ENCODE measurements around the gene FRMPD4. TPM values are rescaled to one million over a fixed set of nuclear protein-coding genes. Genes with fewer than 3 reads are reported as not detected.
A peak's percentile ranks its signal among the peaks of the same experiment; 100 is the strongest.

Gene FRMPD4
- polyA plus RNA-seq, 2 of the 4 experiments (the other 2 are of a cell fraction) = 0.08 to 0.28 TPM

- ChIA-PET CTCF (no interaction called here), POLR2A (no interaction called here)
- H3K9me3 ChIP-seq = no peaks in the 10 kb centered on the region
- peak overlapping the region in 1 of 2 experiments; percentile 35; a peak in 1 of 6 replicates for H3K27ac ChIP-seq
- H3K4me1 ChIP-seq = no peaks in the 10 kb centered on the region
- TF ChIP-seq RAD21 (conservative IDR thresholded peaks at IDR 0.05 in 1 of 2, IDR thresholded peaks at IDR 0.05 in 1 of 2) (peak; percentile 30 to 36; a peak in 4 of 5 replicates), CHD2 (IDR thresholded peaks at IDR 0.05; ENCODE audit: low read length, partially characterized antibody) (no peak)
- no peak overlapping the region for H3K4me2 ChIP-seq
- FAIRE-seq = peak; percentile 89
- H3K4me3 ChIP-seq = no peak overlapping the region
- peak in 1 of 2 experiments; percentile 61; a peak in 3 of 6 replicates for ATAC-seq
- DNase-seq (ENCODE audit: low read depth in 1 of 2, low spot score in 1 of 2) = peak in 1 of 2 experiments; percentile 53
- WGBS (ENCODE audit: missing lambda C conversion rate) = 32% methylated on average over 5 of the region's 5 CpGs
These were observed 309.3 kb downstream of the FRMPD4 start for GRCh38 chrX:12447448-12448064.

GRCh38 chrX:12452268-12452667, 314.0 kb downstream of the FRMPD4 start:
- Histone ChIP-seq H3K4me3 (no peak overlapping the region), H3K4me2 (no peak overlapping the region), H3K27ac (no peak overlapping the region), H3K4me1 (no peaks in the 10 kb centered on the region), H3K9me3 (no peaks in the 10 kb centered on the region)
- ChIA-PET CTCF (interaction anchor here (0.6 kb wide), 1 partner anchor 108 kb away, joined by 3 read pairs; no protein-coding TSS in a partner anchor), POLR2A (no interaction called here)
- WGBS (ENCODE audit: missing lambda C conversion rate) = 11% methylated on average over 2 of the region's 2 CpGs
- DNase-seq (ENCODE audit: low read depth in 1 of 2, low spot score in 1 of 2) (no peak), ATAC-seq (no peak), FAIRE-seq (no peak)
- TF ChIP-seq NR3C1 (IDR thresholded peaks at IDR 0.05) (no peak), RAD21 (conservative IDR thresholded peaks at IDR 0.05 in 1 of 2, IDR thresholded peaks at IDR 0.05 in 1 of 2) (no peak), MAFK (IDR thresholded peaks at IDR 0.05; ENCODE audit: partially characterized antibody) (peak; percentile 64), ESRRA (IDR thresholded peaks at IDR 0.05; ENCODE audit: borderline replicate concordance, low read length) (no peak)

- DNase-seq (ENCODE audit: low read depth in 1 of 2, low spot score in 1 of 2) = no peak
- ChIA-PET CTCF (no interaction called here), POLR2A (no interaction called here)
- no peak overlapping the region for H3K4me3 ChIP-seq
- ATAC-seq = no peak
- no peaks in the 10 kb centered on the region for H3K9me3 ChIP-seq
- no peak for FAIRE-seq
- TF ChIP-seq MAFK (IDR thresholded peaks at IDR 0.05; ENCODE audit: partially characterized antibody) = peak; percentile 70
- no peak for TF ChIP-seq RCOR1 (IDR thresholded peaks at IDR 0.05; ENCODE audit: low read depth, low read length)
- no peak overlapping the region for H3K4me2 ChIP-seq
- H3K27ac ChIP-seq = no peak overlapping the region
- H3K4me1 ChIP-seq = no peaks in the 10 kb centered on the region
- 38% methylated on average over 2 of the region's 2 CpGs for WGBS (ENCODE audit: missing lambda C conversion rate)
These were observed 322.7 kb downstream of the FRMPD4 start for GRCh38 chrX:12460929-12461328.

- no peak overlapping the region for H3K4me3 ChIP-seq
- DNase-seq (ENCODE audit: low read depth in 1 of 2, low spot score in 1 of 2) (no peak), FAIRE-seq (no peak), ATAC-seq (no peak)
- ChIA-PET CTCF (no interaction called here), POLR2A (no interaction called here)
- no peaks in the 10 kb centered on the region for H3K9me3 ChIP-seq
- no peak overlapping the region for H3K4me2 ChIP-seq
- WGBS (ENCODE audit: missing lambda C conversion rate) = 63% methylated on average over 2 of the region's 2 CpGs
- no peak overlapping the region for H3K27ac ChIP-seq
- no peaks in the 10 kb centered on the region for H3K4me1 ChIP-seq
- TF ChIP-seq HES2 (IDR thresholded peaks at IDR 0.05) = no peak
- TF ChIP-seq ZC3H11A (IDR thresholded peaks at IDR 0.05) = no peak
- TF ChIP-seq SMC3 (IDR thresholded peaks at IDR 0.05) = no peak
- no peak for TF ChIP-seq REST (IDR thresholded peaks at IDR 0.05)
- TF ChIP-seq NPAS2 (CRISPR knock-in tag; IDR thresholded peaks at IDR 0.05; ENCODE audit: borderline replicate concordance) = no peak
- TF ChIP-seq ATOH8 (CRISPR knock-in tag; IDR thresholded peaks at IDR 0.05; ENCODE audit: low read depth) = no peak
- TF ChIP-seq NFE2L2 (conservative IDR thresholded peaks at IDR 0.05; ENCODE audit: low read length) = no peak
- no peak for TF ChIP-seq ELK1 (IDR thresholded peaks at IDR 0.05; ENCODE audit: low read depth, low read length)
- TF ChIP-seq MYC (IDR thresholded peaks at IDR 0.05; ENCODE audit: borderline replicate concordance, low read length) = no peak
- no peak for TF ChIP-seq HEYL (CRISPR knock-in tag; IDR thresholded peaks at IDR 0.05)
- TF ChIP-seq ESRRA (IDR thresholded peaks at IDR 0.05; ENCODE audit: borderline replicate concordance, low read length) = no peak
- no peak for TF ChIP-seq MAZ (IDR thresholded peaks at IDR 0.05; ENCODE audit: borderline replicate concordance, low read depth, low read length)
- no peak for TF ChIP-seq PBX3 (IDR thresholded peaks at IDR 0.05)
- no peak for TF ChIP-seq BCL3 (IDR thresholded peaks at IDR 0.05)
- TF ChIP-seq ZSCAN20 (CRISPR knock-in tag; IDR thresholded peaks at IDR 0.05) = no peak
- no peak for TF ChIP-seq POLR2A (IDR thresholded peaks at IDR 0.05; ENCODE audit: low read length)
- TF ChIP-seq KDM5A (IDR thresholded peaks at IDR 0.05) = no peak
These were observed 324.8 kb downstream of the FRMPD4 start for GRCh38 chrX:12463052-12463451.

Measured in A549 (cell line).